AG04449 (cell line): ENCODE results near the gene DNAJC30.

Experiments used
- CTCF ChIA-PET: fragments of 350-600 bp; formaldehyde crosslinking; extraction: SDS; loops from one replicate; lab custom pipeline; 2021; ENCODE audit warnings: antibody characterized with exemption; lab: Yijun Ruan, JAX
- POLR2A ChIA-PET: fragments of 400-600, 350-600 bp; formaldehyde crosslinking; extraction: SDS; loops from one replicate; lab custom pipeline; 2020; ENCODE audit warnings: antibody characterized with exemption, inconsistent platforms; lab: Yijun Ruan, JAX
- DNase-seq: peaks from one replicate; pipeline ENCODE4 v3.0.0-alpha.2; 2010; ENCODE audit warnings: low read depth, low spot score
- H3K4me3 ChIP-seq: 2 replicates; pipeline ENCODE4 v1.5.1; 2011; ENCODE audit warnings: low read depth, mild to moderate bottlenecking, control low read depth, low read length
- TF ChIP-seq, protein P1 (sequence below): IDR thresholded peaks from one replicate; pipeline ENCODE4 v1.5.1; 2011; ENCODE audit warnings: mild to moderate bottlenecking, moderate library complexity, low read length, control low read depth, inconsistent platforms; ENCODE audit not compliant: insufficient read depth; ENCODE audit errors: missing control alignments

Gene DNAJC30

DNA sequence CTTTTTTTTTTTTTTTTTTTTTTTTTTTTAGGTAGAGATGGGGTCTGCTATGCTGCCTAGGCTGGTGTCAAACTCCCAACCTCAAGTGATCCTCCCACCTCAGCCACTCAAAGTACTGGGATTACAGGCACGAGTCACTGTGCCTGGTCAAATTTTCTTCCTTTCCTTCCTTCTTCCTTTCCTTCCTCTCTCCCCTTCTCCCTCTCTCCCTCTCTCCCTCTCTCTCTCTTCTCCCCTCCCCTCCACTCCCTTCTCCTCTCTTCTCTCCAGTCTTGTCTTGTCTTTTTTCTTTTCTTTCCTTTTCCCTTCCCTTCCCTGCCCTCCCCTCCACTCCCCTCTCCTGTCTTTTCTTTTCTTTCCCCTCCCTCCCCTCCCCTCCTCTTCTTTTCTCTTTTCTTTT lies 51.7 kb downstream of the DNAJC30 start:
- ChIA-PET POLR2A (no interaction called here), CTCF (interaction anchor here (0.6 to 5.0 kb wide), 3 partner anchors 25 to 94 kb away, joined by 3 to 42 read pairs (median 5); no protein-coding TSS in a partner anchor)
- DNase-seq, result no peak
- no peak overlapping the region for H3K4me3 ChIP-seq
- TF ChIP-seq, protein P1, sequence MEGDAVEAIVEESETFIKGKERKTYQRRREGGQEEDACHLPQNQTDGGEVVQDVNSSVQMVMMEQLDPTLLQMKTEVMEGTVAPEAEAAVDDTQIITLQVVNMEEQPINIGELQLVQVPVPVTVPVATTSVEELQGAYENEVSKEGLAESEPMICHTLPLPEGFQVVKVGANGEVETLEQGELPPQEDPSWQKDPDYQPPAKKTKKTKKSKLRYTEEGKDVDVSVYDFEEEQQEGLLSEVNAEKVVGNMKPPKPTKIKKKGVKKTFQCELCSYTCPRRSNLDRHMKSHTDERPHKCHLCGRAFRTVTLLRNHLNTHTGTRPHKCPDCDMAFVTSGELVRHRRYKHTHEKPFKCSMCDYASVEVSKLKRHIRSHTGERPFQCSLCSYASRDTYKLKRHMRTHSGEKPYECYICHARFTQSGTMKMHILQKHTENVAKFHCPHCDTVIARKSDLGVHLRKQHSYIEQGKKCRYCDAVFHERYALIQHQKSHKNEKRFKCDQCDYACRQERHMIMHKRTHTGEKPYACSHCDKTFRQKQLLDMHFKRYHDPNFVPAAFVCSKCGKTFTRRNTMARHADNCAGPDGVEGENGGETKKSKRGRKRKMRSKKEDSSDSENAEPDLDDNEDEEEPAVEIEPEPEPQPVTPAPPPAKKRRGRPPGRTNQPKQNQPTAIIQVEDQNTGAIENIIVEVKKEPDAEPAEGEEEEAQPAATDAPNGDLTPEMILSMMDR, result no peak
